Cardiac fibroblast (primary cell): ENCODE data around the gene OGDHL.
"Not testable (repeated sequence)": the region's sequence is repeated elsewhere in the genome, so short reads cannot be mapped to it uniquely, and the experiment has no call there.

Source experiments
- DNase-seq, 2 donors: peaks; one replicate each; pipeline versions ENCODE4 v3.0.0 to v3.0.0-alpha.2; 2010; ENCODE audit warnings: low read depth in 2 of 2
- H3K4me3 ChIP-seq, 2 donors: replicated peaks in 1 of 2; 1 replicate in 1 of 2; 2 replicates in 1 of 2; pipeline ENCODE4 v1.5.1; 2011; ENCODE audit warnings: low read depth in 2 of 2, low read length in 2 of 2, mild to moderate bottlenecking in 2 of 2, moderate library complexity in 1 of 2
- CTCF ChIP-seq: IDR thresholded peaks from one replicate; pipeline ENCODE4 v1.5.1; 2011; ENCODE audit warnings: low read depth, mild to moderate bottlenecking, low read length, inconsistent platforms

OGDHL gene

GRCh38 chr10:49778197-49778596 is 16.1 kb upstream of the OGDHL start:
- TF ChIP-seq CTCF, result no peak
- DNase-seq, result no peak
- no peak overlapping the region for H3K4me3 ChIP-seq

GRCh38 chr10:49776851-49777250 is 14.7 kb upstream of the OGDHL start:
- no peak for TF ChIP-seq CTCF
- no peak overlapping the region for H3K4me3 ChIP-seq
- DNase-seq, result no peak

- TF ChIP-seq CTCF, result no peak
Measured at GRCh38 chr10:49775014-49775413, 12.9 kb upstream of the OGDHL start.

GRCh38 chr10:49772944-49773343 is 10.8 kb upstream of the OGDHL start:
- DNase-seq, H3K4me3 ChIP-seq: not testable (repeated sequence)

More at GRCh38 chr10:49775014-49775413, 12.9 kb upstream of the OGDHL start:
- no peak for DNase-seq
- H3K4me3 ChIP-seq, result no peak overlapping the region

GRCh38 chr10:49771046-49771445 is 8.9 kb upstream of the OGDHL start:
- not testable (repeated sequence) for DNase-seq, H3K4me3 ChIP-seq

- DNase-seq, result no peak
- no peak for TF ChIP-seq CTCF
- no peak overlapping the region for H3K4me3 ChIP-seq
Measured at GRCh38 chr10:49769692-49770091, 7.6 kb upstream of the OGDHL start.

GRCh38 chr10:49768731-49769130 is 6.6 kb upstream of the OGDHL start:
- H3K4me3 ChIP-seq, result no peak overlapping the region
- no peak for TF ChIP-seq CTCF
- DNase-seq, result no peak

GRCh38 chr10:49768329-49768728 is 6.2 kb upstream of the OGDHL start:
- no peak overlapping the region for H3K4me3 ChIP-seq
- no peak for DNase-seq
- no peak for TF ChIP-seq CTCF
